Activated CD4-positive, CD25-positive, alpha-beta regulatory T cell (primary cell): Measurements from ENCODE around the gene HERPUD1.
"Not testable (repeated sequence)": the region's sequence is repeated elsewhere in the genome, so short reads cannot be mapped to it uniquely, and the experiment has no call there.

ENCODE experiments used
- DNase-seq, 4 experiments: peaks; one replicate each; lab custom pipeline; 2025; lab: John Stamatoyannopoulos, UW

Gene HERPUD1

DNA sequence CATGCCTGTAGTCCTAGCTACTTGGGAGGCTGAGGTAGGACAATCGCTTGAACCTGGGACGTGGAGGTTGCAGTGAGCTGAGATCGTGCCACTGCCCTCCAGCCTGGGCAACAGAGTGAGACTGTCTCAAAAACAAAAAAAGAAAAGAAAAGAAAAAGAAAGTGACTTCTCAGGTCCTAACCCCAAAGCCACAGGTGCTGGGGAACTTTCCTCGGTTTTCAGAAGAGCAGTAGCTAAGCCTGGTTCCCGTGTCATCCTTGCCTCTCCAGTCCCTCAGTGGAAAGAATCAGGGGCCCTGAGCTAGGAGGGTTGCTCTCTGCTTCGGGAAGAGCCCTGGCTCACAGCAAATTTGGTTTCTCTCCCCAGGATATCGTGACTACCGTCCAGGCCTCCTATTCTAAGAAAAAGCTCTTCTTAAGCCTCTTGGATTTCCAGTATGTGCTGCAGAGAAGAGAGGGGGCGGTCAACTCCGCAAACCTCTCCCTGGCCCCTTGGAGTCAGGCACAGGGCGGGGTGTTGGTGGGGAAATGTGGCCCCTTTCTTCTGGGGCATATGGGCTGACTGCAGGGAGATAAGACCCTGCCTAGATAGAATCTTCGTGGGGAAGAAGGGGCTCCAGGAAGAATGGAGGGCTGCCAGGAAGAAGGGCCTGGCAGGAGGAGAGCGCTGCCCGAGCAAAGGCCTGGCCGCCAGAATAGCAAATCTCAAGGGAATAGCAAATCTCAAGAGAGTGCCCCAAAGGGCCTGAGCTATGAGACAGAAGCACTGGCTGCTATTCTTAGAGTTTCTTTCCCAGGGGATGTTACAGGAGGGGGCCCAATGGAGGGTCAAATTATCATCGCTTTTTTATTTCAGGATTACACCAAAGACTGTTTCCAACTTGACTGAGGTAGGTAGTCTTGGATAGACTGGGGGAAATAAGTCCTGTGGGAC lies 49.1 kb downstream of the HERPUD1 start:
- no peak for DNase-seq

DNA sequence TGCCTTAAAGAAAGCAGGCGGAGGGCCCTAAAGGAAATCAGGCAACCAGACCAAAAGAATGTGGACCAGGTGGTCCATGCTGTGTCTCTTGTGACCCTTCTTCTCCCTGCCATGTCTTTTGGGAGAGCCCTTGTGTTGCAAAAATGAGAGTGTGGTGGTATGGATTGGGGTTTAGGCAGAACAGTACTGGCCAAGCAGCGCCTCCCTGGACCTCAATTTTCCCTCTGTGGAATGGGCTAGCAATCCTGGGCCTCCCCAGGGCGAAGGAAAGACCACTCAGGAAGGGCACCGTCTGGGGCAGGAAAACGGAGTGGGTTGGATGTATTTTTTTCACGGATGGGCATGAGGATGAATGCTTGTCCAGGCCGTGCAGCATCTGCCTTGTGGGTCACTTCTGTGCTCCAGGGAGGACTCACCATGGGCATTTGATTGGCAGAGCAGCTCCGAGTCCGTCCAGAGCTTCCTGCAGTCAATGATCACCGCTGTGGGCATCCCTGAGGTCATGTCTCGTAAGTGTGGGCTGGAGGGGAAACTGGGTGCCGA lies 49.9 kb downstream of the HERPUD1 start:
- no peak for DNase-seq

DNA sequence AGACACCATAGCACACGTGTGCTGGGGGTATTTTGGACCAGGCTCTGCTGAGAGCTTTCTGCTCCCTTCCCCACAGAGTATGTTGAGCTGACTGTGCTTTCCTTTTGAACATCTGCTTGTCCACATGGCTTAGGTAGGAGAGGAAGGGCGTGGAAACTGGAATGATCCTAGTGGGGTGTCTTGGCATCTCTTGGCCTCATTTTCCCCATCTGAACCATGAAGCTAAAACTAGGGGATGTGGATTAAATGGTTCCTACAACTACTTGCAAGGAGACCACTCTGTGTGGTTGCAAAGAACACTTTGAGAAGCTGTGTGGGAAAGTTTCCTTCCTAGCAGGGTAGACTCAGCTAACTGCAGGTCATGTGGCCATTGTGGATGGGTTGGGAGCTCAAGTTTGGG lies 50.8 kb downstream of the HERPUD1 start:
- DNase-seq, result no peak

- DNase-seq, result no peak
These were observed 51.3 kb downstream of the HERPUD1 start for GRCh38 chr16:56983211-56983751.

DNA sequence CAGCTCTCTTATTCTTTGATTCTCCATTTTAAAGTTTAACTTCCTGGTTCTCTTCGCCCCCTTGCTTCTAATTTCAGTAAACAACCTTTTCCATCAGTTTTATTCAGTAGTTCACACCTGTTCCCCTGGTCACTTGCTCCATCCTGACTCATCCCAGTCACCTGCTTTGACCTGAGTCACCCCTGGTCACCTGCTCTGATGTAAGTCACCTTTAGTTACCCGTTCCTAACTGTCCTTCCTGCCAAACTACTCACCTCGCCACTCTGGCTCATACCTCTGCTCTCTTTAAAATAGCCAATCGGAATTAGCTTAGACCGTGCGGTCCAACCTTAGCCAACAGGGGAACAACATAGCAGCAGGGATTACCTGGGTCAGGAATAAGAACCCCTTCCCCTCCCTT lies 52.7 kb downstream of the HERPUD1 start:
- DNase-seq, result no peak

GRCh38 chr16:56985288-56985961 lies 53.5 kb downstream of the HERPUD1 start:
- no peak for DNase-seq

- DNase-seq, result no peak
These were observed 54.0 kb downstream of the HERPUD1 start for GRCh38 chr16:56985962-56986360.

DNA sequence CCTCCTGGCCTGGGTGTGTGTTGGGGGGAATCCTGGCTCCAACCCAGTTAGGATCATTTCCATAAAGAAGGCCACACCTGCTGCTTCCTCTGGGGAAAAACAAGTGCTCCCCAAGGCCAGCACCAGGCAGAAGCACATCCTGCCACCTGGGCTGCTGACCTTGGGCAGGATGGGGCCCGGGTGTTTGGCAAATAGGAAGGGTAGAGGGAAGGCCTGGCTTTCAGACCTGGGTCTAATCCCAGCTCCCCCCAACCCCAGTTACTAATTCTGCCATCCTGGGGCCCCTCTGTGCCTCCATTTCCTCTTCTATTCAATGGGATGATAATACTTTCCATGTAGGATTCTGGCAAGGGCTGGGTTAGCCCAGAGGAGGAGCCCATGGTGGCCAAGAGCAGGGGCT lies 54.4 kb downstream of the HERPUD1 start:
- no peak for DNase-seq

- not testable (repeated sequence) for DNase-seq
These were observed 55.0 kb downstream of the HERPUD1 start for GRCh38 chr16:56986908-56987307.

- DNase-seq, result no peak
These were observed 55.8 kb downstream of the HERPUD1 start for GRCh38 chr16:56987692-56988091.

- DNase-seq, result no peak
These were observed 56.4 kb downstream of the HERPUD1 start for GRCh38 chr16:56988161-56988947.

GRCh38 chr16:56988948-56989945 lies 57.3 kb downstream of the HERPUD1 start, which contains the start of gene NLRC5:
NLRC5 (plus strand) TSS chr16:56989557; CDS start chr16:57020713, 31,156 bp downstream.
- DNase-seq, result peak; percentile 84 to 94 (median 88)

DNA sequence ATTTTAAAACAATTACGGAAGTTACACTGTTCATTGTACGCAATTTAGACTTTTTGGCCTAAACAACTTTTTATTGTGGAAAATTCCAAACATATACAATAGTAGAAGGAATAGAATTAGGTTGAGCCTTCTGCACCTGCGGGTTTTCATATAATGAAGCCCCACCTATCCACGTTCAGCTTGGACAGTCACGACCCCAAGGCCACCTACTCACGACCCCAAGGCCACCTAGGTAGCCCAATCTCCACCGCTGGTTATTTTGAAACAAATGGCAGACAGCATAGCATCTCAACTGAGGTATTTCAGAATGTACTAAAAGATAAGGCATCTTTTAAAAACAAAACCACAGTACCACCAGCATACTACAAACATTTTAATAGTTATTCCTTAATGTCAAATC lies 58.0 kb downstream of the HERPUD1 start:
- no peak for DNase-seq

DNA sequence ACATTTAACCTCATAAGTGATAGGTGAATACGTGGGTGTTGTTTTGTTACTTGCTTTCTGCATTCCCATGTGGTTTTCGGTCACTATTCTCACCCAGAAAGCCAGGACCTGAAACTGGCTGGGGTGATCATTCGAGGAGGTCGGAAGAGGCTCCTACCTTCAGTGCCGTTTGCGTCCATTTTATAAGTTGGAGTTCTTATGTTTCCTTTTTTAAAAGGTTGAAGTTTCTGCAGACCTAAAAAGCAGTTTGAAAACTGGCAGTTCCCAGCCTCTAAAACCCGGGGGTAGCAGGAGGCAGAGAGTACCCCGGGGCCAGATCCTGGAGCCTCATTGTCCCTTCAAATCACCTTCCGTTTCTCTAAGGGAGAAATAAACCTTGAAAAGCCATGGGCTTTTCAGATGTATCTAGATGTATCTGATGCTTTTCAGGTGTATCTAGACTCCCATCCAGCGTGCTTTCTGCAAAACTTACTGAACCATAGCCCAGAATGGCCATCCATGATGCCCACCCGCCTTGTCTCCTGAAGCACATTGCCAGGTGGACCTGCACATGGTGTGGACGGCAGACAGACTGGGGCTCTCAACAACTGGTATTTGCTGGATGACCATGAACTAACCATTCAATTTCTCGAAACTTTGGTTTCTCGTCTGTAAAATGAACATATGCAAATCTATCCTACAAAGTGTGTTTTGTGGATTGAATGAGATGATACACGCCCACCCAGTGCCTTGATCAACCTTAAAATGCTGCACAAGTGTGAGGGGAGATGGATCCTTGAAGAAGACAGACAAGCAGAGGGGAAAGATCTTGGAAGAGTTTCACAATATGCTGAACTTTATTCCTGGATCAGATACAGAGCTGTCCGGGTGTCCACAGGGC lies 58.7 kb downstream of the HERPUD1 start:
- DNase-seq, result no peak

- not testable (repeated sequence) for DNase-seq
These were observed 60.5 kb downstream of the HERPUD1 start for GRCh38 chr16:56992431-56992830.

- DNase-seq, result no peak
These were observed 61.3 kb downstream of the HERPUD1 start for GRCh38 chr16:56993204-56993603.

DNA sequence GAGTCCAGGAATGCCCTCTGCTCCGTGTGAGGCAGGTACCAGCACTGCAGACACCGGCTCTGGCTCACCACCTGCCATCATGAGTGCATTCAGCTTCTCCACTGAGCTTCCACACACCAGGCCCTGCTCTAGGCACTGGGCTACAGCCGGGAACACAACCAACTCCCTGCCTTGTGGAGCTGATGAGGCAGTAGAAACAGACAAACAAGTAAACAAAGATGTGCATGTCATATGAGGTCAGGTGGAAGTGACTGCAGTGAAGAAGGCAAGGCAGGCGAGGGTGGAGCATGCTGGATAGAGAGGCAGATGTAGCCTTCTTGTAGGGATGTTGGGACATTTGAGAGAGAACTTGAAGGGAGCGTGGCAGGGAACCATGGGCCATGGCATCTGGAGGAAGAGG lies 62.4 kb downstream of the HERPUD1 start:
- no peak for DNase-seq
